ENCODE results near the gene MRPL17. TPM values are rescaled to one million over a fixed set of nuclear protein-coding genes. Genes with fewer than 3 reads are reported as not detected.

Gene MRPL17
- total and polyA plus RNA-seq, 2 of the 13 experiments (the other 11 are each of a cell fraction or from before 2014, with no cell fraction given), result 59.4 to 90.0 TPM

DNA sequence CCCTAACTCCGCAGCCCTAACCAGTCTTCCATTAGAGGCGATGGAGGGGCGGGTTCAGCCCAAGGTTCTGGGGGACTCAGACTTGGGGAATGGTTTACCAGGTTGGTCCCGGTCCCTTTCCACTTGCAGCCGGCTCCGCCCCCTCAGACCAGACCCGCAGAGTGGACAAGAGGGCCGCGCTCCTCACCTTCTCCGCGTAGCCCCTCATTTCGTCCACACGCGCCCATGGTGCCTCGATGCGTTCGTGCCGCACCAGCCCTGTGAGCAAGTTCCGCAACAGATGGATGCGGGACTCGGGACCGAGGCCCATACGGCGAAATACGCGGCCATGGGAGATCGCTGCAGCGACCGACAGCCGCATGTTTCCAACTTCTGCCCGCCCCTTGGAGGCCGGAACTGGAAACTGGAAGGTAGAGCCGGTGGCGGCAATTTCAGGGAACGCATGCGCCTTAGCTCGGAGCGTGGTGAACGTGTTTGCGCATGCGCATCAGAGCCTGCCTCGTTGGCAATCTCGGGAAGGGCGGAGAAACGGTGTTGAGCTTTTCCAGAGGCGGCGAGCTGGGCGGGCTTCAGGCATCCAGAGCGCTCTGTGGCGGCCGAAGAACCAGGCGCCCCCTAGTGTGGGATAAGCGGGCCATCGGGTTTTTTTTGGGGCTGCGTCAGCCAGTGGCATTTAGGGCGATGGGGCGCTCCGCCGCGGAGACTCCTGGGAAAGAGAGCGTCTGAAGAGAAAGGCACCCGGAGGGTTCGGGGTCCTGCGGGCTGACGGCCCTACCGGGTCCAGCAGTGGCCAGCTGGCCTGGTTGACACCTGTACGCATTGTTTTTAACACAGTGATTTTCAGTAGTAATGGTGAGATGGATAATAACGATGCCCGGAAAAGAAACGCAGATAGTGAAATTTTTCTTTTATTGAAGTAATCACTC is at the start of gene MRPL17 (continued):
- TF ChIP-seq, protein P1, sequence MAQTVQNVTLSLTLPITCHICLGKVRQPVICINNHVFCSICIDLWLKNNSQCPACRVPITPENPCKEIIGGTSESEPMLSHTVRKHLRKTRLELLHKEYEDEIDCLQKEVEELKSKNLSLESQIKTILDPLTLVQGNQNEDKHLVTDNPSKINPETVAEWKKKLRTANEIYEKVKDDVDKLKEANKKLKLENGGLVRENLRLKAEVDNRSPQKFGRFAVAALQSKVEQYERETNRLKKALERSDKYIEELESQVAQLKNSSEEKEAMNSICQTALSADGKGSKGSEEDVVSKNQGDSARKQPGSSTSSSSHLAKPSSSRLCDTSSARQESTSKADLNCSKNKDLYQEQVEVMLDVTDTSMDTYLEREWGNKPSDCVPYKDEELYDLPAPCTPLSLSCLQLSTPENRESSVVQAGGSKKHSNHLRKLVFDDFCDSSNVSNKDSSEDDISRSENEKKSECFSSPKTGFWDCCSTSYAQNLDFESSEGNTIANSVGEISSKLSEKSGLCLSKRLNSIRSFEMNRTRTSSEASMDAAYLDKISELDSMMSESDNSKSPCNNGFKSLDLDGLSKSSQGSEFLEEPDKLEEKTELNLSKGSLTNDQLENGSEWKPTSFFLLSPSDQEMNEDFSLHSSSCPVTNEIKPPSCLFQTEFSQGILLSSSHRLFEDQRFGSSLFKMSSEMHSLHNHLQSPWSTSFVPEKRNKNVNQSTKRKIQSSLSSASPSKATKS (CRISPR knock-in tag; IDR thresholded peaks at IDR 0.05), result no peak
- TF ChIP-seq HMG20A (CRISPR knock-in tag; IDR thresholded peaks at IDR 0.05; ENCODE audit: borderline replicate concordance) (no peak), HNF4A (CRISPR knock-in tag; IDR thresholded peaks at IDR 0.05) (no peak), MATR3 (CRISPR knock-in tag; IDR thresholded peaks at IDR 0.05) (no peak), POLR2AphosphoS2 (IDR thresholded peaks at IDR 0.05; ENCODE audit: low read depth, low read length) (peak; percentile 55; the same call in 1 of the 2 replicates), ETV5 (CRISPR knock-in tag; IDR thresholded peaks at IDR 0.05; ENCODE audit: borderline replicate concordance) (peak; percentile 92), TCF7 (IDR thresholded peaks at IDR 0.05; ENCODE audit: low read depth) (no peak), MIXL1 (CRISPR knock-in tag; IDR thresholded peaks at IDR 0.05) (peak; percentile 44), ZBTB20 (CRISPR knock-in tag; IDR thresholded peaks at IDR 0.05; ENCODE audit: borderline replicate concordance, low read depth) (peak; percentile 61; the same call in 1 of the 2 replicates), NCOR1 (IDR thresholded peaks at IDR 0.05; ENCODE audit: borderline replicate concordance, low read length) (no peak), ZNF768 (CRISPR knock-in tag; IDR thresholded peaks at IDR 0.05) (peak; percentile 78), MLLT10 (CRISPR knock-in tag; IDR thresholded peaks at IDR 0.05) (no peak), ZZZ3 (CRISPR knock-in tag; IDR thresholded peaks at IDR 0.05; ENCODE audit: borderline replicate concordance) (peak; percentile 73; the same call in 1 of the 2 replicates), ZNF263 (CRISPR knock-in tag; IDR thresholded peaks at IDR 0.05) (peak; percentile 60), RFX5 (IDR thresholded peaks at IDR 0.05; ENCODE audit: low read depth, low read length) (peak; percentile 51), KDM2A (CRISPR knock-in tag; IDR thresholded peaks at IDR 0.05; ENCODE audit: borderline replicate concordance, low read depth) (peak; percentile 76; the same call in 1 of the 2 replicates), PRPF4 (IDR thresholded peaks at IDR 0.05; ENCODE audit: low read depth, low read length, poor library complexity, severe bottlenecking) (no peak), ZNF124 (CRISPR knock-in tag; IDR thresholded peaks at IDR 0.05) (0 out of 2 replicates have a peak, but pooled peaks have one; percentile 36), ZNF431 (CRISPR knock-in tag; IDR thresholded peaks at IDR 0.05; ENCODE audit: borderline replicate concordance, low read depth) (peak; percentile 96), ELF3 (CRISPR knock-in tag; IDR thresholded peaks at IDR 0.05) (peak; percentile 82), GPN1 (CRISPR knock-in tag; IDR thresholded peaks at IDR 0.05; ENCODE audit: borderline replicate concordance) (no peak; the same call in 1 of the 2 replicates), PCBP1 (IDR thresholded peaks at IDR 0.05; ENCODE audit: borderline replicate concordance, low read depth, low read length) (0 out of 2 replicates have a peak, but pooled peaks have one; percentile 27)
- TF ChIP-seq, protein P2, sequence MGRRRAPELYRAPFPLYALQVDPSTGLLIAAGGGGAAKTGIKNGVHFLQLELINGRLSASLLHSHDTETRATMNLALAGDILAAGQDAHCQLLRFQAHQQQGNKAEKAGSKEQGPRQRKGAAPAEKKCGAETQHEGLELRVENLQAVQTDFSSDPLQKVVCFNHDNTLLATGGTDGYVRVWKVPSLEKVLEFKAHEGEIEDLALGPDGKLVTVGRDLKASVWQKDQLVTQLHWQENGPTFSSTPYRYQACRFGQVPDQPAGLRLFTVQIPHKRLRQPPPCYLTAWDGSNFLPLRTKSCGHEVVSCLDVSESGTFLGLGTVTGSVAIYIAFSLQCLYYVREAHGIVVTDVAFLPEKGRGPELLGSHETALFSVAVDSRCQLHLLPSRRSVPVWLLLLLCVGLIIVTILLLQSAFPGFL (CRISPR knock-in tag; IDR thresholded peaks at IDR 0.05), result no peak

Measured in HepG2 (cell line).